Neuronal stem cell (in vitro differentiated cells): Measurements from ENCODE around the gene SMC3.

ENCODE experiments used
- DNase-seq: peaks from one replicate; pipeline ENCODE4 v3.0.0-alpha.2; 2013; ENCODE audit warnings: low spot score
- H2AFZ ChIP-seq: one replicate; pipeline ENCODE4 v1.6.1; 2013; ENCODE audit warnings: mild to moderate bottlenecking, low read length, inconsistent platforms
- H2AK5ac ChIP-seq: 2 replicates; pipeline ENCODE4 v1.6.1; 2013; ENCODE audit warnings: low read depth, mild to moderate bottlenecking, inconsistent platforms, low read length, moderate library complexity, mixed read lengths
- H2BK120ac ChIP-seq: 2 replicates; pipeline ENCODE4 v1.6.1; 2013; ENCODE audit warnings: low read depth, mild to moderate bottlenecking, inconsistent platforms, low read length, moderate library complexity, mixed read lengths
- H2BK12ac ChIP-seq: one replicate; pipeline ENCODE4 v1.6.1; 2013; ENCODE audit warnings: low read length, inconsistent platforms
- H2BK15ac ChIP-seq: 2 replicates; pipeline ENCODE4 v1.6.1; 2013; ENCODE audit warnings: mild to moderate bottlenecking, low read length, inconsistent platforms, mixed read lengths
- H2BK5ac ChIP-seq: one replicate; pipeline ENCODE4 v1.6.1; 2013; ENCODE audit warnings: inconsistent platforms, mild to moderate bottlenecking, low read length, moderate library complexity
- H3K14ac ChIP-seq: one replicate; pipeline ENCODE4 v1.6.1; 2013; ENCODE audit warnings: low read length, inconsistent platforms
- H3K18ac ChIP-seq: 2 replicates; pipeline ENCODE4 v1.6.1; 2013; ENCODE audit warnings: low read length, inconsistent platforms
- H3K23ac ChIP-seq: 2 replicates; pipeline ENCODE4 v1.6.1; 2013; ENCODE audit warnings: low read depth, mild to moderate bottlenecking, mixed read lengths, low read length, inconsistent platforms; ENCODE audit not compliant: poor library complexity
- H3K27ac ChIP-seq: replicated peaks from 3 replicates; pipeline ENCODE4 v1.5.1; 2013; ENCODE audit warnings: low read length, inconsistent platforms
- H3K27me3 ChIP-seq, 3 experiments: 2 replicates each; pipeline ENCODE4 v1.6.1; 2013; ENCODE audit warnings: low read length in 3 of 3, mild to moderate bottlenecking in 2 of 3, inconsistent platforms in 1 of 3, low read depth in 1 of 3, mixed read lengths in 1 of 3, moderate library complexity in 1 of 3; ENCODE audit not compliant: control insufficient read depth in 3 of 3, insufficient read depth in 3 of 3
- H3K36me3 ChIP-seq, 2 donors: replicated peaks in 1 of 2; 2 replicates each; pipeline ENCODE4 v1.6.1; 2013; ENCODE audit warnings: low read length in 2 of 2; ENCODE audit not compliant: control insufficient read depth in 2 of 2, insufficient read depth in 2 of 2
- H3K4ac ChIP-seq: 2 replicates; pipeline ENCODE4 v1.6.1; 2013; ENCODE audit warnings: inconsistent platforms, mild to moderate bottlenecking, low read length, moderate library complexity
- H3K4me1 ChIP-seq, 2 donors: 1 replicate in 1 of 2; 2 replicates in 1 of 2; pipeline ENCODE4 v1.6.1; 2013; ENCODE audit warnings: low read length in 2 of 2, low read depth in 1 of 2; ENCODE audit not compliant: control insufficient read depth in 2 of 2, insufficient read depth in 1 of 2
- H3K4me2 ChIP-seq: one replicate; pipeline ENCODE4 v1.6.1; 2013; ENCODE audit warnings: mild to moderate bottlenecking, low read length, inconsistent platforms; ENCODE audit not compliant: insufficient read depth, poor library complexity, severe bottlenecking
- H3K4me3 ChIP-seq, 2 donors: 2 replicates each; pipeline ENCODE4 v1.5.1; 2013; ENCODE audit warnings: low read length in 2 of 2, mild to moderate bottlenecking in 2 of 2, inconsistent platforms in 1 of 2, moderate library complexity in 1 of 2
- H3K79me1 ChIP-seq: one replicate; pipeline ENCODE4 v1.6.1; 2013; ENCODE audit warnings: low read depth, mild to moderate bottlenecking, inconsistent platforms, low read length, moderate library complexity
- H3K9ac ChIP-seq: one replicate; pipeline ENCODE4 v1.6.1; 2013; ENCODE audit warnings: mild to moderate bottlenecking, low read depth, low read length, inconsistent platforms; ENCODE audit not compliant: poor library complexity
- H3K9me3 ChIP-seq, 2 donors: replicated peaks in 1 of 2; 2 replicates each; pipeline versions ENCODE3 to v1.6.1; 2013; ENCODE audit warnings: low read length in 2 of 2, mild to moderate bottlenecking in 2 of 2, inconsistent platforms in 1 of 2, low read depth in 1 of 2, mixed read lengths in 1 of 2, moderate library complexity in 1 of 2; ENCODE audit not compliant: control insufficient read depth in 2 of 2, insufficient read depth in 1 of 2
- H4K8ac ChIP-seq: one replicate; pipeline ENCODE4 v1.6.1; 2013; ENCODE audit warnings: low read depth, mild to moderate bottlenecking, inconsistent platforms, low read length, moderate library complexity
- H4K91ac ChIP-seq: one replicate; pipeline ENCODE4 v1.6.1; 2013; ENCODE audit warnings: low read length, low read depth, mild to moderate bottlenecking, inconsistent platforms; ENCODE audit not compliant: poor library complexity
- WGBS, 2 donors: extraction: QIAGEN DNeasy Blood & Tissue Kit; methylation state at CpG; one replicate each; pipeline ENCODE4 v1.1.7; 2013; ENCODE audit warnings: missing lambda C conversion rate in 2 of 2, mixed read lengths in 1 of 2; ENCODE audit not compliant: insufficient read length in 2 of 2, insufficient replicate concordance in 1 of 2; ENCODE audit errors: extremely low coverage in 2 of 2; 5-methylcytosine and 5-hydroxymethylcytosine counted together

SMC3 gene

DNA sequence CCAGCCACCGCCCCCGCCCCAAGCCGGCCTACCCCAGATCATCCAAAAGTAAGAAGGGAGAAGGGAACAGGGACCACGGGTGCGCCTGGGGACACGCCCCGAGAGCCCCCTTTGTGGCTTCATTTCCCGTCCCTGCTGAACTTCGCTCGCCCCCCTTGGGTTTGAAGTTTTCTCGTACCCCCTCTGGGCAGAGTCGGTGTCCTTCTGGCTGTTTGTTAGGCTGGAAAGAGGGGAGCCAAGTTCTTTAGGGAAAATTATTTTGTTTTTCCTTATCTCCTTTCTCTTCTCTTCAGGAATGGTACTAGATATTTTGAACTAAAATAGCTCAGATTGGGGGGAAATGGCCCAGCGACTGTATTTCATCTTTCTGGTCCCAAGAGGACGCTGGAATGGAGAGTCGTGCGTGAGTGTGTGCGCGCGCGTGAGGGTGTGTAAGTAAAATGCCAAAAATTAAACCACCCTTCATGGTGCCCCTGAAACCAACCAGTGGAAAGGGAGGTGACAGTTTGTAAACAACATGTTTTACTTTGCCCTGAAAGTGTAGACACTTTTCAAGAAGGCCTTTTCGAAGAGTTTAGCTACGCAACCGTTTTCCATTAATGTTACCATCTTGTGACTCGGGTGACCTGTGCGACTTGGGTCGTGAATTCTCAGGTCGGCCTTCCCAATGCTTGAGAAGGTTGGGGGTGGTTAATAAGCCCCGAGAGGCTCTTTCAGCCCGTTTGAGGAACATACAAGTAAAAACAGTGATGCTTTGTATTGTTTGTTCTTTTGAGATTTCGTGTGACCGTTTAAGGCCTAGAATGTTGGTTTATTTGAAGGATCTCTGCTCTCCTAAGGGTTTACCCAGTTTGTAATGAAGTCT lies 77.3 kb downstream of the SMC3 start:
- H3K9ac ChIP-seq = no peak overlapping the region
- H3K4me1 ChIP-seq = peaks cover 11 to 23% of the 10 kb centered on the region in 2 donors
- no peak overlapping the region for H3K4ac ChIP-seq
- no peak overlapping the region for H3K14ac ChIP-seq
- H2AFZ ChIP-seq = peak overlapping the region; percentile 89
- no peak for DNase-seq
- no peak overlapping the region for H2AK5ac ChIP-seq
- no peaks in the 10 kb centered on the region for H3K79me1 ChIP-seq
- H2BK5ac ChIP-seq = no peak overlapping the region
- H3K27me3 ChIP-seq = peaks cover 9 to 77% (median 38%) of the 10 kb centered on the region in 3 experiments
- H3K4me3 ChIP-seq = peak overlapping the region; percentile 38 to 88
- H3K23ac ChIP-seq = no peak overlapping the region
- H3K9me3 ChIP-seq = no peaks in the 10 kb centered on the region
- H4K91ac ChIP-seq = no peak overlapping the region
- WGBS, 2 donors = no CpG with 5 or more reads among the region's 31 CpGs
- no peak overlapping the region for H3K18ac ChIP-seq
- no peak overlapping the region for H2BK120ac ChIP-seq
- peak overlapping the region; percentile 99 for H3K4me2 ChIP-seq
- H2BK12ac ChIP-seq = no peak overlapping the region
- H4K8ac ChIP-seq = no peak overlapping the region
- H3K27ac ChIP-seq = no peak overlapping the region
- no peaks in the 10 kb centered on the region for H3K36me3 ChIP-seq
- H2BK15ac ChIP-seq = peak overlapping the region; percentile 53

DNA sequence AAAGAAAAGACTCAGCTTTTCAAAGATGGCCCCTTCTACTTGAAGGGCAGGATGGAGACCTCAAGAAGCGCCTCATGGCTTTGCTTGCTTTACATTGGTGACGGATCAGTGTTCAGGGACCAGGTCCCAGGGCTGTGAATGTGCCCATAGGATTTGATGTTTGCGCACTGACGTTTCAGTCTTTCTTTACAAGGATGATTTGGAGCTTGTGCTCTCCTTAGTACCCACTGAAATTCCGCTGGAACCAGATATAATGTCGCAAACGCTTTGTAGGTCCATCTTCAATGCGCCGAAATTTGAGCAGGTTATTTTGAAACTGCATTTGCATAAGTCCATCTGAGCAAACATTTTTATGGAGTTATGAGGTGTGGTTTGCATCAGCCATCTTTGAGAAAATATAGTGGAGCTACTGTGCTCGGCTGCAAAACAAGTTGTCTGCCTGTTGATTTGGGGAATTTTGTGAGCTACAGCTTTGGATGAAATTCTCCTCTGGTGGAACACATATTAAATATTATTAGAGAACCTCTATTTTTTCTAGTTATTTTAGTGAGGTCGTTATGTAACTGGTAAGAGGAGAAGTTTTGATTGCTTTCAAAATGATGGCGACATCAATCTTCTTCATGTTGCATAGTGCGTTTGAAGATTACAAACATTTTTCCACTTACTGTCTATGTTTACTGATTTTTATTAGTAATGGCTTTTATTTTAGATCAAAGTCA lies 79.1 kb downstream of the SMC3 start:
- no peak overlapping the region for H3K4ac ChIP-seq
- no peak overlapping the region for H4K91ac ChIP-seq
- H2BK15ac ChIP-seq = no peak overlapping the region
- H3K4me2 ChIP-seq = no peak overlapping the region
- H3K9ac ChIP-seq = no peak overlapping the region
- no peak overlapping the region for H3K23ac ChIP-seq
- H3K79me1 ChIP-seq = no peaks in the 10 kb centered on the region
- H2BK12ac ChIP-seq = no peak overlapping the region
- no peaks in the 10 kb centered on the region for H3K36me3 ChIP-seq
- no peak overlapping the region for H2AK5ac ChIP-seq
- no peak overlapping the region for H2BK120ac ChIP-seq
- no peak overlapping the region for H2AFZ ChIP-seq
- WGBS, 2 donors = no CpG with 5 or more reads among the region's 13 CpGs
- no peak for DNase-seq
- no peaks in the 10 kb centered on the region for H3K9me3 ChIP-seq
- H3K4me1 ChIP-seq = peaks cover 14 to 15% of the 10 kb centered on the region in 2 donors
- no peak overlapping the region for H3K4me3 ChIP-seq
- H3K18ac ChIP-seq = no peak overlapping the region
- no peak overlapping the region for H2BK5ac ChIP-seq
- H3K27me3 ChIP-seq = peaks cover 9 to 95% (median 38%) of the 10 kb centered on the region in 3 experiments
- no peak overlapping the region for H3K27ac ChIP-seq
- H4K8ac ChIP-seq = no peak overlapping the region
- H3K14ac ChIP-seq = no peak overlapping the region

DNA sequence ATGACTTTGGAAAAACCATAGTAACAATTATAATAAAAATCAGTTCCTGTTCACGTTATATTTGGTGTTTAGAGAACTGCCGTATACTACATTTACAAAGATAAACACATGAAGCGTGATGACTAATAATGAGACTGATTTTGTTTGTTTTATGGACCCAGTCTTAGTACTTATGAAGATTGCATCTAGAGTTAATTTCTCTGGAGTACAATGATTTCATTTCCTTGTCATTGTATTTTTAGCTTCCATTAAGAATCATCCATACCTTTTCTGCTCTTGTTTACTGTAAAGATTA lies 79.6 kb downstream of the SMC3 start:
- Histone ChIP-seq H3K27me3 (peaks cover 9 to 97% (median 36%) of the 10 kb centered on the region in 3 experiments), H3K4me3 (no peak overlapping the region), H4K8ac (no peak overlapping the region), H2AFZ (no peak overlapping the region), H3K18ac (no peak overlapping the region), H3K79me1 (no peaks in the 10 kb centered on the region), H2BK120ac (no peak overlapping the region), H3K36me3 (no peaks in the 10 kb centered on the region), H4K91ac (no peak overlapping the region), H3K27ac (no peak overlapping the region), H3K4me2 (no peak overlapping the region), H3K4me1 (peaks cover 11 to 14% of the 10 kb centered on the region in 2 donors), H3K14ac (no peak overlapping the region), H3K9ac (no peak overlapping the region), H3K4ac (no peak overlapping the region), H3K9me3 (no peaks in the 10 kb centered on the region), H2AK5ac (no peak overlapping the region), H2BK5ac (no peak overlapping the region), H3K23ac (no peak overlapping the region), H2BK12ac (no peak overlapping the region), H2BK15ac (no peak overlapping the region)
- DNase-seq = no peak
- WGBS, 2 donors = no CpG with 5 or more reads among the region's 3 CpGs

DNA sequence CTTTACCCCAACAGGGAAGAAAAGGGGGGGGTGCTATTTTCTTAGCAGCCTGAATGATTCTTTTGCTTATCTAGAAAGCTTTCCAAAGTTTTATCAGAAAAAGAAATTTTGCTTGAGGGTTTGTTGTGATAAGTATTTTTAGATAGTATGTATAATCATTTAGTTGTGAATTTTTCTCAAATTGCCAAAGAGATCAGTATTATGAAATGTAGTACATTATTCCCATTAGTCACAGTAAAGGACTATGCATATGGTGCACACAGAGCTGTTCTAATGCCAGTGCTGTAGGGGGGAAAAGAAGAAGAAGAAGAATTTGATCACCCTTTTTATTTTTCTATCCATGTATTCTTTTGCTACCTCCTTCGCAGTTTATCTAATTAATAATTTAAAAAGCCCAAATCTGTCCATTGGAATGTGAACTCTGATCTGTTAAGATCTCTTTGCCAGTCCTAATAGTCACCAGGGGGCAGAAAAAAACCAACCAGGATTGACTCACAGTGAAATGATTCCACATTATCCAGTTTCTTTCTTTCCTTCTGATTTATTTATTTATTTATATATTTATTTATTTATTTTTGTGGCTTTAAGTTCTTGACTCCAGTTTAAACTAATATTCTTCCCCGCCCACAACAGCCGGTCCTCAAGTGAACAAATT lies 81.3 kb downstream of the SMC3 start:
- Histone ChIP-seq H3K9me3 (no peaks in the 10 kb centered on the region), H3K23ac (no peak overlapping the region), H3K14ac (no peak overlapping the region), H2BK5ac (no peak overlapping the region), H2AFZ (no peak overlapping the region), H3K4me3 (no peak overlapping the region), H3K18ac (no peak overlapping the region), H3K79me1 (no peaks in the 10 kb centered on the region), H3K4me1 (peaks cover 6 to 14% of the 10 kb centered on the region in 2 donors), H3K27me3 (peaks cover 4 to 94% (median 22%) of the 10 kb centered on the region in 3 experiments), H3K9ac (no peak overlapping the region), H3K36me3 (no peaks in the 10 kb centered on the region), H2BK12ac (no peak overlapping the region), H2BK15ac (no peak overlapping the region), H2AK5ac (no peak overlapping the region), H3K4ac (no peak overlapping the region), H2BK120ac (no peak overlapping the region), H3K4me2 (no peak overlapping the region), H4K8ac (no peak overlapping the region), H4K91ac (no peak overlapping the region), H3K27ac (no peak overlapping the region)
- WGBS, 2 donors = no CpG with 5 or more reads among the region's 3 CpGs
- no peak for DNase-seq
